IPS DF 6.9 (cell line): Measurements from ENCODE around the gene PPFIA4.
A peak's percentile ranks its signal among the peaks of the same experiment; 100 is the strongest.
"Not testable (repeated sequence)": the region's sequence is repeated elsewhere in the genome, so short reads cannot be mapped to it uniquely, and the experiment has no call there.

Experiments
- DNase-seq: peaks from one replicate; pipeline ENCODE4 v3.0.0-alpha.2; 2013; ENCODE audit warnings: low read depth, low spot score
- H3K27ac ChIP-seq: one replicate; pipeline ENCODE4 v1.5.1; 2013; ENCODE audit warnings: low read length, control low read depth
- H3K27me3 ChIP-seq: 2 replicates; pipeline ENCODE4 v1.6.1; 2013; ENCODE audit warnings: mild to moderate bottlenecking, low read length; ENCODE audit not compliant: control insufficient read depth, insufficient read depth
- H3K36me3 ChIP-seq: 2 replicates; pipeline ENCODE4 v1.6.1; 2013; ENCODE audit warnings: low read length; ENCODE audit not compliant: control insufficient read depth, insufficient read depth
- H3K4me1 ChIP-seq: 2 replicates; pipeline ENCODE4 v1.6.1; 2013; ENCODE audit warnings: low read length; ENCODE audit not compliant: control insufficient read depth, insufficient read depth
- H3K4me3 ChIP-seq: 2 replicates; pipeline ENCODE4 v1.5.1; 2013; ENCODE audit warnings: mild to moderate bottlenecking, low read length
- H3K9me3 ChIP-seq: 2 replicates; pipeline ENCODE4 v1.6.1; 2013; ENCODE audit warnings: low read length, inconsistent platforms; ENCODE audit not compliant: control insufficient read depth, insufficient read depth
- WGBS: extraction: QIAGEN DNeasy Blood & Tissue Kit; methylation state at CpG from one replicate; pipeline ENCODE4 v1.1.7; 2013; ENCODE audit warnings: mixed read lengths, missing lambda C conversion rate; ENCODE audit not compliant: insufficient read length, insufficient coverage; 5-methylcytosine and 5-hydroxymethylcytosine counted together

The PPFIA4 gene

DNA sequence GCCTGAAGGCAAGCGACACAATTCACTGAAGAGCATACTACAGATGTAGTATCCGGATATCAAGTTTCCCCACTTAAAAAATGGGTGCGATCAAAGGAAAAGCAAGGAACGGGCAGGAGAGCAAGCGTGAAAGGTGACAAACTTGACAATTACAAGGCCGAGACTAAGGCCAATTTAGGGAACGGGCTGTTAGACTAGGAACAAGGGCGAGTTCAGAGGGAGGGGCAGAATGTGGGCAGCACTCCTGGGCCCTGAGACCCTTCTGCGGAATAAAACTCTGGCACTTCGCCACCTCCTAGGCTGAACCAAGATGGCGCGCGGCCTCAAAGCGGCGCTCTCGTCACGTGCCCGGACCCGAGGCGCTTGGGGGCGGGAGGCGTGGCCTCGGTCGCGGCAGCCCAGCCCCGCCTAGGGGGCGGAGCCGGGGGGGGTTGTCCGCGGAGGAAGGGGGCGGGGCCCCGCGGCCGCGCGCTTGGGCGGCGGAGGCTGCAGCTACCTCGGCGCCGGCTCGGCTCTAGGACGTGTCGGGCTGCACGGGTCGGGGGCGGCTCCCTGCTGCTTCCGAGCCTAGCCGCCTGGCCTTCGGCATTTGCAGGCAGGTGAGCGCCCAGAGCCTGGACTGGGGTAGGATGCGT, at the start of gene PPFIA4:
TSS of gene PPFIA4 (plus strand) at position 461 of the 635 bp plus-strand sequence. CDS start 12,518 bp downstream, outside the sequence.
- peak within 1 kb of the TSS; percentile 55; the same call in 1 of the 2 replicates for H3K4me3 ChIP-seq
- H3K9me3 ChIP-seq, result no peaks in the 10 kb centered on the region
- H3K27me3 ChIP-seq, result peaks cover 7% of the 10 kb centered on the region; the same call in 1 of the 2 replicates
- peaks cover 4% of the 10 kb centered on the region; the same call in 1 of the 2 replicates for H3K4me1 ChIP-seq
- DNase-seq, result no peak
- H3K36me3 ChIP-seq, result peaks cover 11% of the 10 kb centered on the region; the same call in 1 of the 2 replicates
- no CpG with 5 or more reads among the region's 52 CpGs for whole genome bisulfite sequencing
- H3K27ac ChIP-seq, result no peak within 1 kb of the TSS

DNA sequence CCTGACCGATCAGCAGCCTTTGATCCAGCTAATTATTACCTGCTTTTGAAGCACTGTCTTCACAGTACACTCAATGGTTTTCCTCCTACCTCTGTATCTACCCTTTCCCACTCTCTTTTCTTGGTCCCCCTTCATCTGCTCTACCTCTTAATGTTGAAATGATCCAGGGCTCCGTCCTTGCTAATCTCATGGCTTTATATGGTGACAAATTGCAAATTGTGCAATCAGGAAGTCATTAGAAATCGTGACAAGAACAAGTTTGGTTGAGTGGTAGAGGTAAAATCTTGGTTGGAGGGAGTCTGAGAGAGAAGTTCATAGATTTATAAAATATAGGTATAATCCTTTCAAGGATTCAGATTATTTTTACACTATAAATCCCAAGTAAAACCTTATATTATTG, 49.7 kb upstream of the PPFIA4 start:
- Histone ChIP-seq H3K27me3 (no peaks in the 10 kb centered on the region), H3K4me3 (no peak overlapping the region), H3K4me1 (peaks cover 2% of the 10 kb centered on the region; the same call in 1 of the 2 replicates), H3K27ac (no peak overlapping the region), H3K9me3 (no peaks in the 10 kb centered on the region), H3K36me3 (no peaks in the 10 kb centered on the region)
- whole genome bisulfite sequencing, result no CpG with 5 or more reads among the region's 3 CpGs
- no peak for DNase-seq

DNA sequence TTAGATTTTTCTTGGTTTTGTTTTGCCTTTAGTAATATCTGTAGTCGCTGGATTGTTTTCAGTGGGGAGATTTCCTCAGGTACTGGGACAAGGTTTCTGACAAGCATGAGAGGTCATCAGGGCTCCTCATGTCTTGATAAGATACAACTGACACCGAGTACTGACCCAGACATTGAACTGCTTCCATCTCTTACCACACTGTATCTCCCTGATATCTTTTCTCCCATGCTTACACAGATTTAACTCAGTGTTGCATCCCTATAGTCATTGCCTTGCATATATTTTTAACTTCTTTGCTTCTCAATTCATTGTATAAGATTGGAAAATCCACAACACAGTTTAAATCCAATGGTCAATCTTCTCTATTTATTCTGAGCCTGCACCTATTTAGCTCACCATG, 46.8 kb upstream of the PPFIA4 start:
- Histone ChIP-seq H3K9me3 (no peaks in the 10 kb centered on the region), H3K27ac (no peak overlapping the region), H3K27me3 (no peaks in the 10 kb centered on the region), H3K36me3 (no peaks in the 10 kb centered on the region), H3K4me1 (peaks cover 2% of the 10 kb centered on the region; the same call in 1 of the 2 replicates), H3K4me3 (no peak overlapping the region)
- no peak for DNase-seq
- no CpG with 5 or more reads among the region's 2 CpGs for WGBS

GRCh38 chr1:202981939-202982338, 44.4 kb upstream of the PPFIA4 start:
- Histone ChIP-seq H3K36me3 (no peaks in the 10 kb centered on the region), H3K4me1 (peaks cover 2% of the 10 kb centered on the region; the same call in 1 of the 2 replicates), H3K27me3 (no peaks in the 10 kb centered on the region), H3K4me3 (no peak overlapping the region), H3K9me3 (no peaks in the 10 kb centered on the region), H3K27ac (no peak overlapping the region)
- WGBS, result no CpG with 5 or more reads among the region's 2 CpGs
- no peak for DNase-seq

DNA sequence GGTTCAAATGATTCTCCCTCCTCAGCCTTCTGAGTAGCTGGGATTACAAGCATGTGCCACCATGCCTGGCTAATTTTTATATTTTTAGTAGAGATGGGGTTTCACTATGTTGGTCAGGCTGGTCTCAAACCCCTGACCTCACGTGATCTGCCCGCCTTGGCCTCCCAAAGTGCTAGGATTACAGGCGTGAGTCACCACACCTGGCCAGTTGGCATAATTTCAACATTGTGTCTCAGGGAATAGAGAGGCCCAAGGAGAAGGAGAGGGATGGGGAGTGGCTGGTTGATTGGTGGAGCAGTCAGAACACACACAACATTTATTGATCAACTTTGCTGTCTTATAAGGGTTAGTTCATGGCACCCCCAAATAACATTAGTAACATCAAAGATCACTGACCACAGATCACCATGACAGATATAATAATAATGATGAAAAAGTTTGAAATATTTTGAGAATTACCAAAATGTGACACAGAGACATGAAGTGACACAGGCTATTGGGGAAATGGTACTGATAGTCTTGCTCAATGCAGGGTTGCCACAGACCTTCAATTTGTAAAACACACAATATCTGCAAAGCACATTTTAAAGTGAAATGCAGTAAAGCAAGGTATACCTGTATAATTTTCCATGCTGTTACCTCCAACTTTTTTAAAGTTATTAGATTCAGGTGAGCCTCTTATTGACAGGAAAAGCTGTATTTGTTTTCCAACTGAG, 43.4 kb upstream of the PPFIA4 start:
- Histone ChIP-seq H3K4me3 (no peak overlapping the region), H3K27me3 (no peaks in the 10 kb centered on the region), H3K36me3 (no peaks in the 10 kb centered on the region), H3K9me3 (no peaks in the 10 kb centered on the region), H3K4me1 (peaks cover 2% of the 10 kb centered on the region; the same call in 1 of the 2 replicates), H3K27ac (no peak overlapping the region)
- DNase-seq, result no peak
- no CpG with 5 or more reads among the region's 3 CpGs for WGBS

GRCh38 chr1:202986120-202986519, 40.2 kb upstream of the PPFIA4 start:
- WGBS, result no CpG with 5 or more reads among the region's 9 CpGs
- not testable (repeated sequence) for H3K4me3 ChIP-seq, H3K36me3 ChIP-seq, DNase-seq, H3K27ac ChIP-seq, H3K9me3 ChIP-seq, H3K4me1 ChIP-seq, H3K27me3 ChIP-seq

- no peaks in the 10 kb centered on the region for H3K36me3 ChIP-seq
- no CpG with 5 or more reads among the region's 7 CpGs for WGBS
- no peaks in the 10 kb centered on the region for H3K9me3 ChIP-seq
- H3K4me3 ChIP-seq, result no peak overlapping the region
- no peaks in the 10 kb centered on the region for H3K27me3 ChIP-seq
- no peak overlapping the region for H3K27ac ChIP-seq
- no peaks in the 10 kb centered on the region for H3K4me1 ChIP-seq
- no peak for DNase-seq
Observed at GRCh38 chr1:202987255-202987654, 39.0 kb upstream of the PPFIA4 start.

GRCh38 chr1:202987922-202988583, 38.2 kb upstream of the PPFIA4 start:
- no CpG with 5 or more reads among the region's 5 CpGs for WGBS
- Histone ChIP-seq H3K9me3 (no peaks in the 10 kb centered on the region), H3K4me3 (no peak overlapping the region), H3K36me3 (no peaks in the 10 kb centered on the region), H3K27me3 (no peaks in the 10 kb centered on the region), H3K27ac (no peak overlapping the region), H3K4me1 (no peaks in the 10 kb centered on the region)
- DNase-seq, result no peak

- no peak overlapping the region for H3K27ac ChIP-seq
- no peaks in the 10 kb centered on the region for H3K36me3 ChIP-seq
- no CpG with 5 or more reads among the region's 2 CpGs for WGBS
- no peaks in the 10 kb centered on the region for H3K27me3 ChIP-seq
- no peaks in the 10 kb centered on the region for H3K4me1 ChIP-seq
- no peaks in the 10 kb centered on the region for H3K9me3 ChIP-seq
- DNase-seq, result no peak
- H3K4me3 ChIP-seq, result no peak overlapping the region
Observed at GRCh38 chr1:202989879-202990278, 36.4 kb upstream of the PPFIA4 start.

DNA sequence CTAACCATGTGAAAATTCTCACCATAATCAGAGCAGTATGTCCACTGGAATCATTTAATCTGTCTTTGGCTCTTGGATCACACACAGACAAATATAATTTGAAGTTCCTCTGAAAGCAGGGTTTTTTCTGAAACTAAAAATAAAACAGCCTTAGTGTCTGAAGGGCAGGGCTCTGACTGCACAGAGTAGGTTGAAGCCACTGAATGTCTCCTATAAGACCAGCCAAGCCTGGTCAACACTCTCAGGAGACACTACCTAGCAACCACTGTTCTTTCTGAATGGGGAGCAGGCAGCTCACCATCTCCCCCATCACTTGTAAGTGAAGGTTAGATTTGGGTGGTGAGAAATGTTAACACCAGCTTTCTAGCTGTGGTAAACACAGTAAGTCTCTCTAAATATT, 35.2 kb upstream of the PPFIA4 start:
- Histone ChIP-seq H3K4me3 (no peak overlapping the region), H3K9me3 (no peaks in the 10 kb centered on the region), H3K4me1 (no peaks in the 10 kb centered on the region), H3K27me3 (no peaks in the 10 kb centered on the region), H3K36me3 (no peaks in the 10 kb centered on the region), H3K27ac (no peak overlapping the region)
- DNase-seq, result no peak
